HG03520 (cell line): ENCODE data around the gene COL4A1.

ENCODE experiments used
- ATAC-seq: cut with Tn5 transposase; IDR thresholded peaks from one replicate; pipeline ENCODE4 v1.9.1; 2021; ENCODE audit warnings: mild to moderate bottlenecking, moderate library complexity; ENCODE audit not compliant: unreplicated experiment

The COL4A1 gene

DNA sequence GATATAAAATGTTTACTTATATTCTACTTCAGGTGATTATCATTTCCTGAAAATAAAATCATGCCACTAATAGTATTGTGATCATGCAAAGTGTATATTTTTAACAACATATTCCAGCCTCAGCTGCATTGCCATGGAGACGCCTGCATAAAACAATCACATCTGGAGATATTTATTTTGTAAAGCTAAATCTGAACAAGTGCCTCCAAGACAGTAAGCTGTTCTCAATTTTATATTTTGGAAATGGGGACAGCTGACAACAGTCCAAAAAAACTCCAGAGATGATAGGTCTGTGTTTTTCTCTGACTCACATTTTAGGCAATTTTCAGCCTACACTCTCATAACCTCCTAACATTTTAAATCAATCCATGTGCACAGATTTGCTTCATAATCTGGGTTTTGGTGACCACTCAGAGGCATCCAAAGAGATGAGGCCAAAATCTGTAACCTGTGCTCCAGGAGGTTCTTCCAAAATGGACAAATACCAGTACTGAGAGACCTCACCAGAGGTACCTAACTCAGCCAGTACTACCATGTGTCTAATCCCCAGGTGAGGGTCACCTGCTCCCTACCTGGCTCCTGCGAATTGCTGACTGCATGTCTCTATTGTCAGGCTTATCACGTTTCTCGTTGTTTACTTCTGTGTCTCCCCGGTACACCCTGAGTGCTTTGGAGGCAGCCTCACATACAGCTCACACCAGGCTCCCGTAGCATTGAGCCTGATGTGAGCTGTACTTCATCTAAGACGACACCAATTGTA, 62.7 kb downstream of the COL4A1 start:
- no peak for ATAC-seq

GRCh38 chr13:110242615-110243014, 64.3 kb downstream of the COL4A1 start:
- no peak for ATAC-seq

DNA sequence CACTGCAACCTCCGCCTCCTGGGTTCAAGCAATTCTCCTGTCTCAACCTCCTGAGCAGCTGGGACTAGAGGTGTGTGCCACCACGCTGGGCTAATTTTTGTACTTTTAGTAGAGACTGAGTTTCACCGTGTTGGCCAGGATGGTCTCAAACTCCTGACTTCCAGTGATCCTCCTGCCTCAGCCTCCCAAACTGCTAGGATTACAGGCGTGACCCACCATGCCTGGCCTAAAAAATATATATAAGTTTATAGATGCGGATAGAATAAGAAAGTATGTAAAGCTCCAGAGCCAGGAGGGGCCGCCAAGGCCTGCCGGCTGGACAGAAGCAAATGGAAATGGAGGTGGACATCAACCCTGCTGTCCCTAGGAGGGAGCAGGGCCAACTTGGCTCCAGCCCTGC, 66.0 kb downstream of the COL4A1 start:
- no peak for ATAC-seq

DNA sequence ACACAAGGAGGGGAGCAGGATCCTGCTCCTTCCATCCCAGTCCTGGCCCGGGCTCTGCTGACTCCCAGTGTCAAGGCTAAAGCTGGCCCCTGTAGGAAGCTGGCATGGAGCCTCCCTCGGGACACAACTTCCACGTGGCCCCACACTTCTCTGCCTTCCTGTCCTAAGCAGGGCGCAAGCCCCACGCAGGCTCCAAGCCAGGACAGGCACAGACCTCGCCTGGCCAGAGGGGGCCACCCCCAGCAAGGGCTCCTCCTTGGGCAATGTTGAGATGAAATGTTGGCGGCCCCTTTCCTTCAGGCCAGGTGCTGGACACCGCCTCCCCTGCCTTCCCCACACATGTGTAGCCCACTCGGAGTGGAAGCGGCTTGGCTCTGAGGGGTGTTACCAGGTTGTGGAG, 66.6 kb downstream of the COL4A1 start:
- no peak for ATAC-seq

DNA sequence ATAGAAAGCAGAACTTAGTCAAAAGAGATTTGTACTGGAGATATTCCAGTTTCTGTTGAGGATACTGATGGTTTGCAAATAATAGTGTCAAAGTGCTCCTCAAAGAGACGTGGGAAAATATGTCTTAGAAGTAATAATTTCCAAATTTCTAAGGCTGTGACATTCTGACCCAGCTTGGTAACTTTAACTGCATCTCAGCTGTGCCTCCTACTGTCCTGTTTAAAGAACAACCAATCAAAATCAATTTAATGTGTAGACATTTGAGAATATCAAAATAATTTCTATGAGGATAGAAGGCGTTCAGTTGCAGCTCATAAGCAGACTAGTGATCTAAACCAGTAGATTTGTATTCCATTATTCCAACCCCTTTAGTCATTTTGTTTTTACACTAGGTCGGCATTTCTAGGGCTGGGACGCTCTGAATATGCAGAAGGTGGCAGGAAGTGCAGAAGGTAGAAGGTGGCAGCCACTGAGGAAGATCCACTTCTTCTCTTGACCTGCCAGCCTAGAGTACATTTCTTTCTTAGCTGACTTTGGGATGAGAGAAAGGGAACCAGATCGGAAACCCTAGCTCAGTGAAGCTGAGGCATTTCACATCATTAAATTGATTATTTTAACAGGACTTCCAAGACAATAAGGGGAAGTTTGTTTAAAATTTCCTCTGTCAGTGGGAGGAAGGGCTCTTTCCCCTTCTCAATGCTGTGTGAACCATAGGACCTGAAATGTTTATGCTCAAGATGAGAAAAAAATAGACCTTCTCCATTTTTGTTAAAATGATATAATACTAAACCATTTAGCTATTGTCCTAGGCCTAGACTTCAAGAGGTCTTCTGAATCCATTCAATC, 67.5 kb downstream of the COL4A1 start:
- ATAC-seq: no peak

DNA sequence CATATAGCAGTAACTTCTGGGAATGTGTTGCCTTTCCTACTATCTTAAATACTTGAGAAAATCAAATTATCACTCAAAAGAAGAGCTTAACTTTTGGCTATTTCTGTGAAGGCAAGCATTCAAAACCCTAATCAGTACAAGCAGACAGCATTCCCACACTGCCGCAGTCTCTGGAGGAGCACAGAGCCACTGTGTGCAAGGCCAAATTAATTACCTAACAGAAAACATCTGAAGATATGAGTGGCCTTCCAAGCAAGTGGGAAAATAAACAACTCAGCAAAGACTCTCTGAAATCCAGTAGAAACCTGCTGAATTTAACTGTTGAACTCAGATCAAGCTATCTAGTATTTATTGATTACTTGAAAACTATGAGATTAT, 68.2 kb downstream of the COL4A1 start:
- ATAC-seq: no peak

DNA sequence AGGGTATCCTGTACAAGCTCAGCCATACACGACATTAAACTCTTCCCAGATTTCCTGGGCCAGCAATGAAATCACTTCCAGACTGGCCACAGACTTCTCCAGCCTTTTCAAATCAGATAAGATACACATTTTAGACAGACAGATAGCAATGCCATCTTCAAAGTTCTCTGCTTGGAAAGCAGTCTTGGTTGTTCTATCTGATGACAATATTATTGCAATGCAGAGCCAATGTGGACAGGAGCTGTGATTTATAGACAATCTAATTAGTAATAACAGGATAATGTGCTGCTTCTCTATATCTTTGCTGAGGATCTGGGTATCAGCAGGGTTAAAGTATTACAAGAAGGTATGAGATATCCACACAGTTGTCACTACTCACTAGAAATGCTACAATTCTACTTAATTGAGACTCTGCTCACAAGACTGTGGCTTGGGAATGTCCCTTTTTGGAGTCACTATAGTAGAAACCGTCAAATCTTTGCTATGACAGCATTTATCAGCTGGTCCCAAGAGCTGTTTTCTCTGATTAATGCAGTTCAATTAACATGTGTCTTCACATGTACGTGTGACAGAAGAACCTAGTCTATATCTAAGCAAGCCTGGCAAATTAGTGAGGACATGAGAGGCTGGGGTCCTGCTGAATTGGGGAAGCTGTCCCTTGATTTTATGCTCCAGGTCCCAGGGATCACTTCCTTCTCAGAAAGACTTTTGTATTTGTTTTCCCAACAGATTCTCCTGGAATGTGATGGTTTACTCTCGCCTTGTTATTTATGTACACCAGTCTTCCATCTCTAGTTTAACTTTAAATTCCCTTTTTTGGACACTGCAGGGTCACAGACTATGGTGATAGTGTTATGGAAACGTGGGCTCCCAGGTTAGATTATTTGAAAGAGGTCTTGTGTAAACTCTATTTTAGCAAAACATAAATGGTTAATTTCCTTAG, 68.8 kb downstream of the COL4A1 start:
- ATAC-seq: no peak

DNA sequence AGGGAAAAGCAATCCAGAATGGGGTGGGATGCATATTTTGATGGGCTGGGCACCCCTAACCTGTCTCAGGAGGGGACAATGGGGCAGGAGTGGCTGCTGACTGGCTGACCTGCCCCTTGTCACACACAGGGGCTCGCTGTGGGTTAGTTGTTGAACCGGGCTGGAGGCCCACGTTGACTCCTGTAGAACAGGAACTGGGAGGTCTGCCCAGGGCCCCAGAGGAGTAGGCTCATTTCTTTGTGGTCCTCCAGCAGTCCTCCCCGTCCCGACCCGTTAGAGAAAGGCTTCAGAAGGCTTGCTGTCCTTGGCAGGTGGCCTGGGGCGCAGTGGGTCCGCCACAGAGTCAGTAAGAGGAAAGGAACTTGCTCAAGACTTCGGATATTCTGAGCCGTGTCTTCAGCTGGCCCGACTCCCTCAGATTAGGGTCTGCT, 70.1 kb downstream of the COL4A1 start:
- no peak for ATAC-seq

DNA sequence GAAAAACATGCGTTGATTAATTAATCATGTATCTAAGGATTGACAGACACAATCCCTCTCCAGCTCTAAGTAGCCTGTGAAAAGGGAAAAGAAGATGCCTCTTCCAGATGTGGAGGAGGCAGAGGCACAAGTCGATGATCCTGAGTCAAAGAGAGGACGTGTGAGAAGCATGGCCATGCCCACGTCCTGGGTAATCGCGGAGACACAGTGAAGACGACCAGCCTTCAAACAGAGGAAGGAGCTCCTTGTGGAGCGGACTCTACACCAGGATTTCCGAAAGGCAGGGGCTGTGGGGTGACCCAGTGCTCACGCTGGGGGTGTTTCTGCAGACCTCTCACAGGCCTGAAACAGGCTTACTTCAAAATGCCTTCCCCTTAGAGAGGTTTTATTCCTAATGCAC, 70.5 kb downstream of the COL4A1 start:
- no peak for ATAC-seq

- ATAC-seq: no peak
Observed at GRCh38 chr13:110234532-110234931, 72.4 kb downstream of the COL4A1 start.

DNA sequence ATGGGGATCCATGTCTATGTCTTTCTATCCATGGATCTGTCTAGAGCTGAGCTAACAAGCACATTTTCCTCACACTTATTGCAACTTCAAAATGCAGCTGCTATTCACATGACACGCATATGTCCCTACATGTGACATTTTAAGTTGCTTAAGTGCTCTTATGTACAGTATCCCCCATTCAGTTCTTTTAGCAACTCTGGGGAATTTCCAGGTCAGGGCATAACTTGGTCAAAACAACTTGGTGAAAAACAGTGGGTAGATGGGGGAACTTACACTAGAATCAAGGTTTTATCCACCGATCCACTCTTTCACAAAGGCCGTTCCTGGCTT, 73.0 kb downstream of the COL4A1 start:
- no peak for ATAC-seq

DNA sequence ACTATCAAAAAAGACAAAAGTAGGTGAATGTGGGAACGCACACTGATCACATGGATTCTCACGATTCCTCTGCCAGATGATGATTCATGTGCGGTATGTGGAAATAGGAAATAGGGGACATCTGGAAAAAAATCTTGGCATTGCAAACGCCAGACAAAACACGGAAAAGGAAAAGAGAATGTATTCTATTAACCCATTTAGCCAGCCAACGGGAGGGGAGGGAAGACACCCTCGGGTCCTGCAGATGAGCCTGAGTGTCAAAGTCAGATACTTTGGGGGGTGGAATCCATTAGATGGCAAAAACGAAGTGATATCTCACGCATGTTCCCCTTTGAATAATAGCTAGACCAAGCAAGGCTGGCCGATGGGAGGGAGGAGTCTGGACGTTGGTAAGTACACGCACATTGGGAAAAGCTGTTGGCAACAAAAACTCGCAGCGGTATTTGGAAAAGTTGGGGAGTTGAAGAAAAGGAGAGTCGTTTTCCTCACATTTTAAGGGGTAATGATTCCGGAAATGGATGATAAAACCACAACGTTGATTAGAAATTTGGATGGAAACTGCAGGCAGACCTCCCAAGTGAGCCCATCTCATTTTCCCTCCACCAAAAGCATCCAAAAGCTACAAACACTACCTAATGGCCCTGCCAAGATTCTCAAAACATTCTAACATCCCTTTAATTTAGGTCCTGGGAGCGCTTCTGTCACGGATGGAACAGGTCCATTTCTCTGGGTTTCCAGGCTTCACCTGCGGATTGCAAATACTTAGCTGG, 73.6 kb downstream of the COL4A1 start:
- ATAC-seq: no peak

GRCh38 chr13:110232756-110233155, 74.2 kb downstream of the COL4A1 start:
- ATAC-seq: no peak

- no peak for ATAC-seq
Observed at GRCh38 chr13:110232142-110232541, 74.8 kb downstream of the COL4A1 start.

GRCh38 chr13:110231348-110232047, 75.5 kb downstream of the COL4A1 start:
- no peak for ATAC-seq

DNA sequence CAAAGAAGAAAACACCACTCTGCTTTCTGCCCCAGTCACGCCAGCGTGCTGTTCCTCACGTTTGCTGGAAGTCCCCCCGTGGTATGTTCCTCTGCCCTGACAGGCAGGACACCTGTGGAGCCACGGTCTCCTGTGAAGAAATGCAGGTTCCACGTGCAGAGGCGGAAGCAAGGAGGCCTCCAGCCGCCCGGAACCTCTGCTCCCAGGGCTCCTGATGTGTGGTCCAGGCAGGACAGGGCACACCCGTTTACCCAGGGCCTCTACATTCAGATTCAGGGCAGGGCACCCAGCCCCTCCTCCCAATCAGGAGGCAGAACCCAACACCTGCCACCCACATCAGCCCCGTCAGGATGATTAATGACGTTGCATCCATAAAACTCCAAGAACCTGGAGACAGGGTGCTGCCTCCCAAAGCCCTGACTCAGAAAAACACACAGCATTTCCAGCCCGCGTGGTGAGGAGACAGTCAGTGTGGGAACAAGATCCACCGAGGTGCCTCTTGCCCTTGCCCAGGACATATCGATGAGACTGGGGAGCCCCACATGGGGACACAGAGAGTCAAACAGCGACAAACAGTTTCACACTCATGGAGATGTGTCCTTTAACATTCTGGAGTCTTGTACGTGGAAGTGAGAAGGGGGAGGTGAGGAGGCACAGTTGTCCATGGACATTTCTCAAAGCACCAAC, 76.2 kb downstream of the COL4A1 start:
- ATAC-seq: no peak

GRCh38 chr13:110229905-110230563, 76.9 kb downstream of the COL4A1 start:
- no peak for ATAC-seq

DNA sequence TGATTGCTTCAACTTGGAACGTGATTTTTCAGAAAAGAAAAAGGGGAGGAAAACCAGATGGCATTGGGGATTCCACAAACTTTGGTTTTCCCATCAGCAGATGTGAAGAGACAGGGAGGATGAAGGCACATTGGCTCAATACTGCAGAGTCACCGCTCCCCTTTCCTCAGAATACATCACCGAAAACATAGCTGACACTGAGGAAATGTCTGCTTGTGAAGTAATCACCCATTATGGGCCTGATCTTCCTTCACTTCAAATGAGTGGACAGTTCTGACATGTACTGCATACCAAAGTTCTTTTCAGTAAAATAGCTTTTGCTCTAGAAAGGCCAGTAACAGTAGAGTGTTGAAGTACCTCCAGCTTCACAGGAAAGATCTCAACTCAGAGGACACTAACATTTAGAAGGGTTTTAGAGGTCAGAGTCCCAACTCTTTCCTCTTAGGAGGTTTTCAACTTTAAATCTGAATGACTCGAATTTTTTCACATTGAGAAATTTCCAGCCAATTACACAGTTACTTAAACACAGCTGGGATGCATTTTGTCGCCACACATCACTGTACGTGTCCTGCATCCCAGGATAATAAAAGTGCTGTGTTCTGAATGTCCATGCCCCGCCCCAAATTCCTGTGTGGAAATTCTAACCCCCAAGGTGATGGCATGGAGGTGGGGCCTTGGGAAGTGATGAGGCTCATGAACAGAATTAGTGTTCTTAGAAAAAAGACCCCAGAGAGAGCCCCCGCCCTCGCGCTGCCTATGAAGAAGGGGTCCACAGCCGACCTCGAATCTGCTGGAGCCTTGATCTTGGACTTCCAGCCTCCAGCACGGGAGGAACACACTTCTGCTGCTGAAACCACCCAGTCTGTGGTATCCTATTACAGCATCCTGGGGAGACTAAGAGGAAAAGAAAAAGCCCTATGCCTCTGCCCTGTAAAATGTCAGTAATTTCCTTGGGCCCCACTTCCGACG, 77.7 kb downstream of the COL4A1 start:
- no peak for ATAC-seq
